GM19328 (cell line): Measurements from ENCODE around the gene SLC5A5.
"Not testable (repeated sequence)": the region's sequence is repeated elsewhere in the genome, so short reads cannot be mapped to it uniquely, and the experiment has no call there.

Experiments used
- ATAC-seq: cut with Tn5 transposase; IDR thresholded peaks from one replicate; pipeline ENCODE4 v1.9.1; 2021; ENCODE audit warnings: mild to moderate bottlenecking, moderate library complexity; ENCODE audit not compliant: unreplicated experiment

The SLC5A5 gene

GRCh38 chr19:17869114-17869608 lies 2.6 kb upstream of the SLC5A5 start:
- ATAC-seq: no peak

GRCh38 chr19:17871032-17871877 lies 490 bp upstream of the SLC5A5 start:
- ATAC-seq: no peak

- no peak for ATAC-seq
Measured at GRCh38 chr19:17872251-17873001, 681 bp downstream of the SLC5A5 start.

GRCh38 chr19:17873786-17874757 lies 2.3 kb downstream of the SLC5A5 start:
- no peak for ATAC-seq

GRCh38 chr19:17874758-17875135 lies 3.0 kb downstream of the SLC5A5 start:
- ATAC-seq: no peak

GRCh38 chr19:17877696-17878095 lies 6.0 kb downstream of the SLC5A5 start:
- no peak for ATAC-seq

- ATAC-seq: no peak
Measured at GRCh38 chr19:17879466-17879865, 7.7 kb downstream of the SLC5A5 start.

- no peak for ATAC-seq
Measured at GRCh38 chr19:17881701-17882100, 10.0 kb downstream of the SLC5A5 start.

- no peak for ATAC-seq
Measured at GRCh38 chr19:17883627-17884410, 12.1 kb downstream of the SLC5A5 start.

GRCh38 chr19:17886515-17886914 lies 14.8 kb downstream of the SLC5A5 start:
- ATAC-seq: no peak

- not testable (repeated sequence) for ATAC-seq
Measured at GRCh38 chr19:17887221-17887620, 15.5 kb downstream of the SLC5A5 start.

GRCh38 chr19:17888260-17888659 lies 16.5 kb downstream of the SLC5A5 start:
- no peak for ATAC-seq

GRCh38 chr19:17889609-17890214 lies 18.0 kb downstream of the SLC5A5 start:
- ATAC-seq: no peak

- ATAC-seq: no peak
Measured at GRCh38 chr19:17893766-17894165, 22.0 kb downstream of the SLC5A5 start.

GRCh38 chr19:17902701-17903100 lies 31.0 kb downstream of the SLC5A5 start:
- no peak for ATAC-seq

GRCh38 chr19:17908244-17908643 lies 36.5 kb downstream of the SLC5A5 start:
- ATAC-seq: no peak

- ATAC-seq: no peak
Measured at GRCh38 chr19:17909003-17909732, 37.4 kb downstream of the SLC5A5 start.

GRCh38 chr19:17910791-17911360 lies 39.1 kb downstream of the SLC5A5 start:
- ATAC-seq: no peak
